IMR-90 (cell line): Measurements from ENCODE around the gene PTPRN2. TPM values are rescaled to one million over a fixed set of nuclear protein-coding genes. Genes with fewer than 3 reads are reported as not detected.

ENCODE experiments used
- ATAC-seq: fragments of 200-7000 bp; cut with Tn5 transposase; 2 replicates; pipeline ENCODE4 v1.9.1; 2020; ENCODE audit warnings: low read depth, mild to moderate bottlenecking, moderate library complexity
- BruUV-seq: library from RNA; stranded (reverse); fragments of 400-500 nt; replicated peaks from 2 replicates; lab custom pipeline; 2021; lab: Mats Ljungman, UMichigan
- CTCF ChIA-PET: fragments of 300-600 bp; formaldehyde crosslinking; extraction: SDS; loops from one replicate; lab custom pipeline; 2021; ENCODE audit warnings: antibody characterized with exemption; lab: Yijun Ruan, JAX
- POLR2A ChIA-PET: fragments of 300-600 bp; sonication (Branson Sonifier 250); formaldehyde crosslinking; loops from one replicate; lab custom pipeline; 2022; ENCODE audit warnings: antibody characterized with exemption; ENCODE audit not compliant: unreplicated experiment; lab: Charles Lee
- DNase-seq: peaks from one replicate; pipeline ENCODE4 v3.0.0; 2013
- H2AFZ ChIP-seq: replicated peaks from 2 replicates; pipeline ENCODE3; 2013; ENCODE audit warnings: low read length, mild to moderate bottlenecking; ENCODE audit not compliant: poor library complexity
- H2AK5ac ChIP-seq: 2 replicates; pipeline ENCODE4 v1.6.1; 2013; ENCODE audit warnings: low read depth, low read length, inconsistent platforms
- H2AK9ac ChIP-seq: replicated peaks from 2 replicates; pipeline ENCODE3; 2013; ENCODE audit warnings: mild to moderate bottlenecking, low read depth, low read length, moderate library complexity; ENCODE audit not compliant: poor library complexity
- H2BK120ac ChIP-seq: 2 replicates; pipeline ENCODE4 v1.6.1; 2013; ENCODE audit warnings: low read depth, low read length, inconsistent platforms
- H2BK15ac ChIP-seq: 3 replicates; pipeline ENCODE4 v1.6.1; 2013; ENCODE audit warnings: low read depth, low read length, inconsistent platforms
- H2BK20ac ChIP-seq: 2 replicates; pipeline ENCODE4 v1.6.1; 2013; ENCODE audit warnings: low read depth, mild to moderate bottlenecking, inconsistent platforms, low read length, moderate library complexity
- H2BK5ac ChIP-seq: 2 replicates; pipeline ENCODE4 v1.6.1; 2013; ENCODE audit warnings: mild to moderate bottlenecking, low read depth, low read length, inconsistent platforms; ENCODE audit not compliant: poor library complexity, severe bottlenecking
- H3K14ac ChIP-seq: replicated peaks from 2 replicates; pipeline ENCODE4 v1.6.1; 2013; ENCODE audit warnings: low read depth, low read length, inconsistent platforms
- H3K18ac ChIP-seq: 2 replicates; pipeline ENCODE4 v1.6.1; 2013; ENCODE audit warnings: low read depth, low read length, control low read depth
- H3K23ac ChIP-seq: 2 replicates; pipeline ENCODE4 v1.6.1; 2013; ENCODE audit warnings: low read depth, low read length, inconsistent platforms
- H3K27ac ChIP-seq: 2 replicates; pipeline ENCODE4 v1.5.1; 2013; ENCODE audit warnings: mild to moderate bottlenecking, control low read depth, low read length; ENCODE audit not compliant: insufficient read depth
- H3K27me3 ChIP-seq: 2 replicates; pipeline ENCODE4 v1.6.1; 2013; ENCODE audit warnings: low read length; ENCODE audit not compliant: control insufficient read depth, insufficient read depth
- H3K36me3 ChIP-seq: 2 replicates; pipeline ENCODE4 v1.6.1; 2013; ENCODE audit warnings: low read length, mixed read lengths; ENCODE audit not compliant: control insufficient read depth, insufficient read depth
- H3K4ac ChIP-seq: 2 replicates; pipeline ENCODE4 v1.6.1; 2013; ENCODE audit warnings: low read depth, low read length, inconsistent platforms
- H3K4me1 ChIP-seq: 2 replicates; pipeline ENCODE4 v1.6.1; 2013; ENCODE audit warnings: low read length, mixed read lengths; ENCODE audit not compliant: control insufficient read depth, insufficient read depth
- H3K4me2 ChIP-seq: 2 replicates; pipeline ENCODE4 v1.6.1; 2013; ENCODE audit warnings: low read depth, mild to moderate bottlenecking, control low read depth, low read length, moderate library complexity
- H3K4me3 ChIP-seq: 2 replicates; pipeline ENCODE4 v1.5.1; 2013; ENCODE audit warnings: low read depth, mild to moderate bottlenecking, control low read depth, low read length, moderate library complexity; ENCODE audit not compliant: insufficient read depth
- H3K56ac ChIP-seq: 2 replicates; pipeline ENCODE4 v1.6.1; 2013; ENCODE audit warnings: low read length, inconsistent platforms; ENCODE audit not compliant: insufficient read depth; ENCODE audit errors: extremely low read depth
- H3K79me1 ChIP-seq, 2 experiments: 2 replicates each; pipeline ENCODE4 v1.6.1; 2013; ENCODE audit warnings: low read length in 2 of 2, inconsistent platforms in 1 of 2, low read depth in 1 of 2
- H3K9ac ChIP-seq: 2 replicates; pipeline ENCODE4 v1.6.1; 2013; ENCODE audit warnings: low read depth, low read length, control low read depth
- H3K9me1 ChIP-seq: 2 replicates; pipeline ENCODE4 v1.6.1; 2013; ENCODE audit warnings: low read length, inconsistent platforms; ENCODE audit not compliant: insufficient read depth
- H3K9me3 ChIP-seq: 2 replicates; pipeline ENCODE4 v1.6.1; 2013; ENCODE audit warnings: low read length; ENCODE audit not compliant: control insufficient read depth, insufficient read depth
- H4K20me1 ChIP-seq: 2 replicates; pipeline ENCODE4 v1.6.1; 2013; ENCODE audit warnings: low read length, inconsistent platforms; ENCODE audit not compliant: insufficient read depth
- H4K5ac ChIP-seq: 2 replicates; pipeline ENCODE4 v1.6.1; 2013; ENCODE audit warnings: mild to moderate bottlenecking, low read depth, low read length, control low read depth
- H4K8ac ChIP-seq, 2 experiments: 2 replicates each; pipeline ENCODE4 v1.6.1; 2013; ENCODE audit warnings: low read depth in 2 of 2, low read length in 2 of 2, control low read depth in 1 of 2, inconsistent platforms in 1 of 2
- H4K91ac ChIP-seq: 2 replicates; pipeline ENCODE4 v1.6.1; 2013; ENCODE audit warnings: low read depth, low read length, inconsistent platforms; ENCODE audit not compliant: insufficient read depth
- BHLHE40 ChIP-seq: fragments of 150-350 bp; IDR thresholded peaks from 2 replicates; pipeline ENCODE4 v1.6.1; 2016; ENCODE audit warnings: mild to moderate bottlenecking, low read depth, low read length
- CEBPB ChIP-seq: IDR thresholded peaks from 2 replicates; pipeline ENCODE4 v1.6.1; 2012; ENCODE audit warnings: low read depth, low read length, improper control_type of control experiment
- CHD1 ChIP-seq: IDR thresholded peaks from 2 replicates; pipeline ENCODE4 v1.6.1; 2012; ENCODE audit warnings: low read depth, low read length, improper control_type of control experiment
- CTCF ChIP-seq: conservative IDR thresholded peaks from 2 replicates; pipeline ENCODE4 v1.5.1; 2012; ENCODE audit warnings: mild to moderate bottlenecking, low read depth, low read length, improper control_type of control experiment
- ELK1 ChIP-seq: fragments of 150-350 bp; IDR thresholded peaks from 2 replicates; pipeline ENCODE4 v1.6.1; 2016; ENCODE audit warnings: low read depth, mild to moderate bottlenecking, low read length, moderate library complexity, borderline replicate concordance
- FOS ChIP-seq: fragments of 150-350 bp; IDR thresholded peaks from 2 replicates; pipeline ENCODE4 v1.6.1; 2016; ENCODE audit warnings: low read depth, low read length
- MAZ ChIP-seq: IDR thresholded peaks from 2 replicates; pipeline ENCODE4 v1.6.1; 2012; ENCODE audit warnings: low read depth, mild to moderate bottlenecking, low read length, improper control_type of control experiment, moderate library complexity, borderline replicate concordance
- MXI1 ChIP-seq: IDR thresholded peaks from 2 replicates; pipeline ENCODE4 v1.6.1; 2012; ENCODE audit warnings: low read depth, mild to moderate bottlenecking, low read length, moderate library complexity, borderline replicate concordance
- NFE2L2 ChIP-seq: fragments of 150-350 bp; IDR thresholded peaks from 2 replicates; pipeline ENCODE4 v1.6.1; 2016; ENCODE audit warnings: low read depth, mild to moderate bottlenecking, low read length
- POLR2A ChIP-seq: IDR thresholded peaks from 2 replicates; pipeline ENCODE4 v1.6.1; 2012; ENCODE audit warnings: mild to moderate bottlenecking, low read depth, low read length
- RAD21 ChIP-seq: IDR thresholded peaks from 2 replicates; pipeline ENCODE4 v1.6.1; 2012; ENCODE audit warnings: low read length, improper control_type of control experiment
- RCOR1 ChIP-seq: IDR thresholded peaks from 2 replicates; pipeline ENCODE4 v1.6.1; 2012; ENCODE audit warnings: mild to moderate bottlenecking, low read length, improper control_type of control experiment; ENCODE audit not compliant: insufficient replicate concordance
- RFX5 ChIP-seq: IDR thresholded peaks from 2 replicates; pipeline ENCODE4 v1.8.0; 2012; ENCODE audit warnings: low read depth, mild to moderate bottlenecking, low read length, moderate library complexity
- SMC3 ChIP-seq: fragments of 150-350 bp; IDR thresholded peaks from 2 replicates; pipeline ENCODE4 v1.6.1; 2016; ENCODE audit warnings: low read depth, mild to moderate bottlenecking, antibody characterized with exemption, low read length, moderate library complexity
- USF2 ChIP-seq: fragments of 150-350 bp; IDR thresholded peaks from 2 replicates; pipeline ENCODE4 v1.6.1; 2017; ENCODE audit warnings: mild to moderate bottlenecking, antibody characterized with exemption, low read length, low read depth
- WGBS, 2 experiments: methylation state at CpG; one replicate each; pipeline versions ENCODE4 v1.1.5 to v1.1.7; 2013; ENCODE audit warnings: missing lambda C conversion rate in 2 of 2; ENCODE audit not compliant: insufficient read length in 1 of 2; ENCODE audit errors: extremely low coverage in 2 of 2; 5-methylcytosine and 5-hydroxymethylcytosine counted together
- dilution Hi-C: fragments of 300-500 bp; cut with HindIII; formaldehyde crosslinking; loops from one replicate; pipeline ENCODE4 v1.14.3; 2018; ENCODE audit warnings: low sequenced_read_pairs; ENCODE audit not compliant: unreplicated experiment
- in situ Hi-C: fragments of 300-500 bp; cut with MboI; formaldehyde crosslinking; loops from 3 replicates; pipeline ENCODE4 v1.14.3; 2019; ENCODE audit warnings: low sequenced_read_pairs, inconsistent platforms, mixed read lengths
- intact Hi-C: fragments of 100-400 bp; cut with micrococcal nuclease; formaldehyde crosslinking; loops from 2 replicates; pipeline ENCODE4 v1.10.0; 2022
- polyA plus RNA-seq, 3 experiments: library from polyadenylated mRNA; depleted of rRNA; stranded (reverse); fragments of >200 nt; gene quantifications; 2 replicates each; pipeline ENCODE4 v1.2.3, GENCODE V29; 2012; ENCODE audit warnings: low replicate concordance in 1 of 3
- total RNA-seq: library from RNA; depleted of rRNA; stranded (reverse); fragments of >200 nt; gene quantifications from 2 replicates; pipeline ENCODE4 v1.2.3, GENCODE V29; 2012

The PTPRN2 gene
- total and polyA plus RNA-seq, 2 of the 4 experiments (the other 2 are of a cell fraction), result 0.03 TPM; not detected in 1

- 40% methylated on average over 1 of the region's 11 CpGs; no CpG with 5 or more reads in 1 of the 2 experiments for WGBS, 2 experiments
- in situ Hi-C loops (no loop called here), dilution Hi-C loops (no loop called here)
- TF ChIP-seq ELK1, result no peak
- TF ChIP-seq CEBPB, result no peak
- no peak for TF ChIP-seq MXI1
- no peak for TF ChIP-seq CHD1
- no peak for TF ChIP-seq CTCF
- no peak for TF ChIP-seq USF2
- no peak for TF ChIP-seq RCOR1
- no peak for TF ChIP-seq POLR2A
- no peak for TF ChIP-seq NFE2L2
- no peak for TF ChIP-seq RFX5
- no peak for TF ChIP-seq BHLHE40
- no peak for TF ChIP-seq FOS
- TF ChIP-seq SMC3, result no peak
- no peak for TF ChIP-seq RAD21
- no peak for TF ChIP-seq MAZ
Observed at GRCh38 chr7:158563911-158564662, 23.5 kb downstream of the PTPRN2 start.

More at GRCh38 chr7:158563911-158564662, 23.5 kb downstream of the PTPRN2 start:
- Histone ChIP-seq H4K8ac (no peak overlapping the region), H3K4me3 (no peak overlapping the region), H3K4me1 (no peaks in the 10 kb centered on the region), H2AK5ac (no peak overlapping the region), H4K5ac (no peak overlapping the region), H2AK9ac (no peak overlapping the region), H3K4ac (no peak overlapping the region), H3K27me3 (no peaks in the 10 kb centered on the region), H3K56ac (no peak overlapping the region), H3K4me2 (no peak overlapping the region), H3K27ac (no peak overlapping the region), H2BK20ac (no peak overlapping the region), H3K23ac (no peak overlapping the region), H4K20me1 (no peaks in the 10 kb centered on the region), H3K79me1 (no peaks in the 10 kb centered on the region), H2BK5ac (no peak overlapping the region), H3K9ac (no peak overlapping the region), H3K9me3 (peaks cover 4% of the 10 kb centered on the region; the same call in 1 of the 2 replicates), H3K36me3 (no peaks in the 10 kb centered on the region), H4K91ac (no peak overlapping the region), H3K9me1 (no peaks in the 10 kb centered on the region), H3K14ac (no peak overlapping the region), H2AFZ (no peak overlapping the region), H2BK15ac (no peak overlapping the region), H3K18ac (no peak overlapping the region), H2BK120ac (no peak overlapping the region)
- CTCF ChIA-PET, result no interaction called here
- no peak for DNase-seq
- ATAC-seq, result no peak
- intact Hi-C loops, result no loop called here
- POLR2A ChIA-PET, result interaction anchor here (0.7 kb wide), 1 partner anchor 1166 kb away, joined by 3 read pairs; no protein-coding TSS in a partner anchor
- BruUV-seq, result no TSS peak
